ENCODE measurements around the gene NPBWR2.
"Not testable (repeated sequence)": the region's sequence is repeated elsewhere in the genome, so short reads cannot be mapped to it uniquely, and the experiment has no call there.

NPBWR2 gene

DNA sequence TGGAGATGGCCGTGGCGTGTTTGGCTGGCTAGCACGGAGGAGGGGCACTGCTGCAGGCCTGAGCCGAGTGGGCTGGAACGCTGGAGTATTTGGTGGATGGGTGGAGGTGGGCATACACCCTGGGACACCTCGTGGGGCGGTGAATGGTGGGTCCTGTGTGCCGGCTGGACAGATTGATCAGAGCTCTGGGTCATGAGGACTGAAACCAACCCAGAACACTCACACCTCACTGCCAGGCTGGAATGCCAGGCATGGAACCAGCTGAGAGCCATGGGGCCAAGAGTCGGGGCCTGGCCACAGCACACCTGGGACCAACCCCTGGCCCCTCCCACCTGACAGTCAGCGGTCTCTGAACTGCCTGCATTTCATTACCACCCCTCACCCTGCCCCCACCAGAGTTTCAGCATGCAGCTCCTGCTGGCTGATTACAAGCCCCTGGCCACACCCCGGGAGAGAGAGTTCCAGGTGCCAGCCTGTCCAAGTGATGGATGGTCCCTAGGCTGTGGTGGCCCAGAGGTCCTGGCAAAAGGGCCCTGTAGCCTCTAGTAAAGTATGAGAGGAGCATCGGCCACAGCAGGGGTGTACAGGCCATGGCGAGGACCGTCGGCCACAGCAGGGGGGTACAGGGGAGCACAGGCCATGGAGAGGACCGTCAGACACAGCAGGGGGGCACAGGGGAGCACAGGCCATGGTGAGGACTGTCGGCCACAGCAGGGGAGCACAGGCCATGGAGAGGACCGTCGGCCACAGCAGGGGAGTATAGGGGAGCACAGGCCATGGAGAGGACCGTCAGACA, 3.3 kb downstream of the NPBWR2 start:
- no peak for DNase-seq (ENCODE audit: low spot score)

DNA sequence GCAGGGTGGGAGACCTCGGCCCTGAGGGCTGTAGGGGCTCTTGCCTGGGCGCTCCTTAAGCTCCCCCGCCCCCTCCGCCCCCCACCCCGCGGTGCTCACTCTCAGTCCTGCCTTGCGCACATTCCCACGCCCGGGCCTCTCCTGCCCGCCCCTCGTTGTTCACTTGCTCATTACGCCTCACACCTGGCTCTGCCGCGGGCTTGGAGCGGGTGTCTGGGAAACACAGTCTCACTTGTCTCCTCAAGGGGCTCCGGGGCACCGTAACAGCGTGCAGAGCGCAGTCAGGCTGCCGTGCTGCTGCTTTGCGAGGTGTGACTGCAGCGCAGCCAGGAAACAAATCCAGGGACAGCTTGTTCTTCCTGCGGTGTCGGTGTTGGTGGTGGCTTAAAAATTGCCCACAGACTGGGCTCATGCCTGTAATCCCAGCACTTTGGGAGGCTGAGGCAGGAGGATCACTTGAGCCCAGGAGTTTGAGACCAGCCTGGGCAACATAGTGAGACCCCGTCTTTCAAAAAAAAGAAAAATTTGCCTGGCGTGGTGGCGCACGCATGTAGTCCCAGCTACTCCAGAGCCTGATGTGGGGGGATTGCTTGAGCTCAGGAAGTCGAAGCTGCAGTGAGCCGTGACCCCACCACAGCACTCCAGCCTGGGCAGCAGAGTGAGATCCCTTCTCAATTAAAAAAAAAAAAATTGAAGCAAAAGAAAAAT, 4.6 kb downstream of the NPBWR2 start:
- no peak for DNase-seq (ENCODE audit: low spot score)

DNA sequence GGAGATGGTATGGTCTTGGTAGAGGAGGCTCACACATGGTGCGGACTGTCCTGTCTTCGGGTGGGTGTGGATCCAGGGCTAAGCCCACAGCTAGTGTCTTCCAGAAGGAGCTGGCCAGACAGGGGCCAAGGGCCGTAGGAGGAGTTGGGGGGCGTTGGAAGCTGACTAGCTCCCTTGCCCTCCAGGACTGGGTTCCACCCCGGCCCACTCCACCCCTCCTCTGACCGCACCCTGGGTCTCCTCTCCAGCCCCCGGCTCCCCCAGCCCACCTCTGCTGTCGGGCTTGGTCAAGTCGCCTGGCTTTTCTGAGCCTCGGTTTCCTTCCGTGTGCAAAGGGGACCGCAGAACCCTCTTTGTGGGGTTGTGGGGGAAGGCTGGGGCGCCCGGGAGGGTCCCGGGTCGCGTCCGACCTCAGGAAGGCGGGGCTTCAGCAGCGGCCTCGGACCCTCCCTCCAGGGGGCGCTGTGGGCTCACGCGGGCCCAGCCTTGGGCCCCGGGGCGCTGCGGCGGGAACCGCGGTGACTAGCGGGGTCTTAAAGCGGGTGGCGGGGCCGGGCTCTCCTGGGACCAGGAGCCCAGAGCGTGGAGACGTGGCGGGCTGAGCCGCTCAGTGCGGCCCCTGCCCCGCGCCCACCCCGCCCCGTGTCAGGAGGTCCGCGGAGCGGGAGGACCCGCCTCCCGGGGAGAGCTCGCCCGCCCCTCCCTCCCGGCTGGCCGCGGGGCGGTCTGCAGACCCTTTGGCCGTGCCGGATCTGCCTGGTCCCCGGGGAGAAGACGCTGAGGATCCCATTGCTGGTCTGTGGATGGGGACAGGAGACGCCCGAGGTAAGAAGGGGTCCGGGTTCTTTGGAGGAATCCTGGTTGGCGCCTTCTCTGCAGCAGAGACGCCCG, 5.4 kb downstream of the NPBWR2 start:
- DNase-seq (ENCODE audit: low spot score): peak; percentile 56

DNA sequence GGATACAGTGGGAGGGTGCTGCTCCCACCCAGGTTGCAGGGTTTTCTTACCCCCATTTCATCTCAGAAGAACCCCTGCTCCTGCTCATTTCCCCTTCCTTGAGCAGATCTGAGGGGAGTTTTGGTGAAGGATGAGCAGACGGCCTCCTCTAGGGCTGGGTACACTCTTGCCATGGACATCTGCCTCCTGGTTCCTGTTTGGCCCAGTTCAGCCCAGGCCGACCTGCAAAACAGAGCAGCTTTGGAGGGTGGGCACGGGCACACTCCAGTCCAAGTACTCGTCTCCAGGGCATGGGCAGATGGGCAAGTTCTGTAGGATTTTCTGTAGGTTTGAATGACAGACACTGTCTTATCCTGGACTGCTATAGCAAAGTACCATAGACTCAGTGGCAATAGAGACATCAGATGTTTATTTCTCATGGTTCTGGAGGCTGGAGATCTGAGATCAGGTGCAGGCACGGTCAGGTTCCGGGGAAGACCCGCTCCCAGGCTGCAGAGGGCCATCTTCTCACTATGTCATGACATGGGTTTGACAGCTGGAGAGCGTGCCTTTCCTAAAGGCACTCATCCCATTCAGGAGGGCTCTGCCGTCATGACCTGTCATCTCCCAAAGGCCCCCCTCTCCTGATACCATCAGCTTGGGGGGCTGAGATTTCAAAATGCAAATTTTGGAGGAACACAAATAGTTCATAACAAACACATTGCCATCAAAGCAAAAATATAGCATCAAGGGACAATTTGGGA, 6.2 kb downstream of the NPBWR2 start:
- no peak for DNase-seq (ENCODE audit: low spot score)

DNA sequence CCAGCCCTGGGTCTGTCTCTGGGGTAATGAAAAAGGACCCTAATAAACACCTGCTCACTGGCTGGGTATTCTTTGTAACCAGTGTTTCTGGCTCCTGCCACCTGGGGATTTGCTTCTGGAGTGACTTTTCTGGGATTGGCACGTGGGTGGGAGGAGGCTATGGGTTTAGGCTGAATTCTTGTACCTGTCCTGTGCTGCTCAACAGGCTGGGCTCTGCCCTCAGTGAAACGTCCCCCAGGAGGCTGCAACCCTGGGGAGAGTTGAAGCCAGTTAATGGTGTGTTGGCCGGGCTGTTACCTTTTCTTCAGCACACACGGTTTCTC, 6.8 kb downstream of the NPBWR2 start:
- DNase-seq (ENCODE audit: low spot score): no peak

DNA sequence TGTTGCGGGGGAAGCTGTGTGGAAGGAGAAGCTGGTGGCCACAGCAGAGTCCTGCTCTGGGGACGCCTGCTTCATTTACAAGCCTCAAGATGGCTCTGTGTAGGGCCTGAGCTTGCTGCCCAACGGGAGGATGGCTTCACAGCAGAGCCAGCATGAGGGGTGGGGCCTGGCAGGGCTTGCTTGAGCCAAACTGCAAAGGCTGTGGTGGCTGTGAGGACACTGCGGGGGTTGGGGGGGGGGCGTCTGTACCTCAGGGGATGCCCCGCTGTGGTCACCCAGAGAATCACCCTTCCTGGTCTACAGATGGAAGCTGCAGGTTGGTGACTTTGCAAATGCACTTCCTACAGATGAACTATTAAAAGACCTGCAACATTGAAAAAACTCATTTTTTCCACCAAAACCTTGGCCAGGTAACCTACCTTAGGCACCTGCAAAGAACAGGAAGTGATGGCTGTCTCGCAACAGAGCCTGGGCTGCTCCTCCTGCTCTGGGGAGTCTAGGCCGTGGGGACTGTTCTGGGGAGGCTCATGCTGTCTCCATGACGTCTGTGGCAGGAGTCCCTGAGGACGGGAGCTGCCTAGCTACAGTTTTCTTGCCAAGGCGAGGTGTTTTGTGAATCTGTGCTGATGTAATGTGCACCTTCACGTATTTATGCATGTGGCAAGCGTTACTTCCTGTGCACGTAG, 7.3 kb downstream of the NPBWR2 start:
- DNase-seq (ENCODE audit: low spot score): no peak

DNA sequence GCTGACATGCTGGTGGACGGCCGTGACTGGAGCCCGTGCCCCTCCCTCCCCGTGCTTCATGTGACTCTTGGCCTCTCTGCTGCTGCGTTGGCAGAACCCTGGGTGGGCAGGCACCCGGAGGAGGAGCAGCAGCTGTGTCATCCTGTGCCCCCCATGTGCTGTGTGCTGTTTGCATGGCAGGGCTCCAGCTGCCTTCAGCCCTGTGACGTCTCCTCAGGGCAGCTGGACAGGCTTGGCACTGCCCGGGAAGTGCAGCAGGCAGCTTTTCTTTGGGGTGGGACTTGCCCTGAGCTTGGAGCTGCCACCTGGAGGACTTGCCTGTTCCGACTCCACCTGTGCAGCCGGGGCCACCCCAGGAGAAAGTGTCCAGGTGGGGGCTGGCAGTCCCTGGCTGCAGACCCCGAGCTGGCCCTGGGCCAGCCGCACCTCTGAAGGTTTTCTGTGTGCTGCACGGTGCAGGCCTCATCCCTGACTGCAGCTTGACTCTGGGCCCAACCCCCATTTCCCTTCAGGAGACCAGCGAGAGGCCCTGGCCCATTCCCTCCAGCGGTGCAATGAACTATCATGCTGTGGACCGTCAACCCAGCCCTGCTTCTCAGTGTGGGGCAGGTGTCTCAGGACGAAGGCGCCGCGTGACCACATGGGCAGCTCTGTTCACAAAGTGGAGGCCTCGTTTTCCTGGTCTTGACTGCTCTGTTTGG, 8.1 kb downstream of the NPBWR2 start:
- DNase-seq (ENCODE audit: low spot score): no peak

DNA sequence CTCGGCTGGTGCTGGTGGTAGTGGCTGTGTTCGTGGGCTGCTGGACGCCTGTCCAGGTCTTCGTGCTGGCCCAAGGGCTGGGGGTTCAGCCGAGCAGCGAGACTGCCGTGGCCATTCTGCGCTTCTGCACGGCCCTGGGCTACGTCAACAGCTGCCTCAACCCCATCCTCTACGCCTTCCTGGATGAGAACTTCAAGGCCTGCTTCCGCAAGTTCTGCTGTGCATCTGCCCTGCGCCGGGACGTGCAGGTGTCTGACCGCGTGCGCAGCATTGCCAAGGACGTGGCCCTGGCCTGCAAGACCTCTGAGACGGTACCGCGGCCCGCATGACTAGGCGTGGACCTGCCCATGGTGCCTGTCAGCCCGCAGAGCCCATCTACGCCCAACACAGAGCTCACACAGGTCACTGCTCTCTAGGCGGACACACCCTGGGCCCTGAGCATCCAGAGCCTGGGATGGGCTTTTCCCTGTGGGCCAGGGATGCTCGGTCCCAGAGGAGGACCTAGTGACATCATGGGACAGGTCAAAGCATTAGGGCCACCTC, 8.8 kb downstream of the NPBWR2 start:
- no peak for DNase-seq (ENCODE audit: low spot score)

DNA sequence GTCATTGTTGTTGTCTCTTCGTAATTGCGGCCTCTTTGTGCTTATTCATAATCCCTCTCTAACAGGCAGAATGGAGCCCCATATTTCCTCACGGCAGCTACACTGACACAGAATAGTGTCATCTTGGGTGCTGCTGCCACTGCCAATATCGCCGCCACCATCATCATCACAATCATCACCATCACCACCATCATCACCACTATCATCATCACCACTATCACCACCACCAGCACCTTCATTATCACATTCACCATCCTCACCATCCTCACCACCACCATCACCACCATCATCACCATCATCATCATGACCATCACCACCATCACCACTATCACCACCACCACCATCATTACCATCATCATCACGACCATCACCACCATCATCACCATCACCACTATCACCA, 10.8 kb downstream of the NPBWR2 start:
- DNase-seq (ENCODE audit: low spot score): no peak

DNA sequence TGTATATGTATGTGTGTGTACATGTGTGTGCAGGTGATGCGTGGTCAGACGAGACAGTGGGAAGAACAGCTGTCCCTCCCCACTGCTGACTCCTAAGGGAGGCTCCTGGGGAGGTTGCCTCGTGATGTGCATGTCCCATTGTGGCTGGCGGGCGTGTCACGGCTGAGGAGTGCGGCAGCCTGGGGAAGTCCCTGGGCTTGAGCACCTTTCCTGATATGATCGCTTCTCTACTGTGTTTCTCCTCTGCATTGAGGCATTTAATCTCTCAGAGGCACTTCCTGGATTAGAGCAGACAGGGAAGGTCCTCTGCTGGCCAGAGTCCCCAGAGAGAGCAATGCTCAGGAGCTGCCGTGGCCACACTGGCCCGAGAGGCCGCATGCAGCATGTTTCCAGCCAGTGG, 11.4 kb downstream of the NPBWR2 start:
- DNase-seq (ENCODE audit: low spot score): no peak

DNA sequence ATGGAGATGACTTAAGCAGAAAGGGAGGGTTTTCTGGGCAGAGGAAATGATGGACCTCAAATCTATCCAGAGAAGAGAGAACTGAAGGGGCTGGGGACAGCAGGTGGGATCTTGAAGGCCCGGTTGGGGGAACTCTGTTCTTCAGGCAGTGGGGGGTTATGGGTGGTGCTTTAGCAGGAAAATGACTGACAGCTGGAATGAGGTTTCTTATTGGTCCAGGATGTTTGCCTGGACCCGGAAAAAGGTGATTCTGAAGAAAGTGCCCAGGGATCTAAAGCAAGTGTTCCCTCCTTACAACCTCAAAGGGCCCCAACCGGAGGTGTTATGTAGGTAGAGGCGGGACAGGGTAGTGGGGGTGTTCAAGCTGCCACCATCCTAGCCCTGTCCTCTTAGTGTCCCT, 11.9 kb downstream of the NPBWR2 start:
- DNase-seq (ENCODE audit: low spot score): no peak

DNA sequence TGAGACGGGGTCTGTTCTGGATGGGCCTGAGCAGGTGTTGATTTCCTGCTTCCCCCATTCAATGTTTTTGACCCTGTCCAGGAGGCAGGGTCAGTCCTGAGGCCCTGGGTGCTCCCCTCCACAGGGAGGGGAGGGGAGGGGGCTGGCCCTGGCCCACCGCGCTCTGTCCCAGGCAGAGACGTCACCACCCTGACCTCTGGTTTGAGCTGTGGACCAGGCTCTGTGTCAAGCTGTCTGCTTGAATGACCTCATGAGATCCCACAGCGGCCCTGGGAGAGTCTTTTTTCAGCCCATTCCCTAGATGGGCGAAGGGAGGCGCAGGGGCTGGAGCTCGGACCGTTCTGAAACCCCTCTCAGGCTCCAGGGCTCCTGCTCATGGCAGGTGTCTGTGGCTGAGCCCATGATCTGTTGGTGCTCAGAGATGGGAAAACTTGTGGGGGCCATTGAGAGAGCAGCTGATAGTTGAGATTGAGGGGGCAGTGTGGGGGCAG, 14.3 kb downstream of the NPBWR2 start:
- no peak for DNase-seq (ENCODE audit: low spot score)

DNA sequence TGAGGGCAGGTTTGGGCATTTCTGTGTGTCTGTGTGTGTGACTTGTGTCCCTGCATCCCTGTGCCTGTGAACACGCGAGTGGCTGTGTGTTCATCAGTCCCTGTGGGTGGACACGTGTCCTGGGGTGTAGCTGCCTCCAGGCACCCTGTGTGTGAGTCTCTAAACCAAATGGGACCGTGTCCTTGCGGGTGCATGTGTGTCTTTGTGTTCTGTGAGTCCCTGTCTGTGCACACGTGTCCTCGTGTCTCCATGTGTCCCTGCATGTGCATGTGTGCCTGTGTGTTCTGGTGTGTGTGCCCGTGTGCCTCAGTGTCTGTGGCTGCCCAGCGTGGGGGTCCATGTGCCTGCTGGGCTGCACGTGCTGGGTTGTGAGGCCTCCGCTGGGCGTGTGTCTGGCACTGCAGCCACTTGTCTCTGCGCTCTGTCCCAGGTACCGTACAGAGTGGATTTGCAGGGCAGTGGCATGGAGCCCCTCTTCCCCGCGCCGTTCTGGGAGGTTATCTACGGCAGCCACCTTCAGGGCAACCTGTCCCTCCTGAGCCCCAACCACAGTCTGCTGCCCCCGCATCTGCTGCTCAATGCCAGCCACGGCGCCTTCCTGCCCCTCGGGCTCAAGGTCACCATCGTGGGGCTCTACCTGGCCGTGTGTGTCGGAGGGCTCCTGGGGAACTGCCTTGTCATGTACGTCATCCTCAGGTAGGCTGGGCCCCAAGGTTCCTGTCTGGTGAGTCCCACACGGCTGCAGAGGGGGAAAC, 14.9 kb downstream of the NPBWR2 start:
- no peak for DNase-seq (ENCODE audit: low spot score)

DNA sequence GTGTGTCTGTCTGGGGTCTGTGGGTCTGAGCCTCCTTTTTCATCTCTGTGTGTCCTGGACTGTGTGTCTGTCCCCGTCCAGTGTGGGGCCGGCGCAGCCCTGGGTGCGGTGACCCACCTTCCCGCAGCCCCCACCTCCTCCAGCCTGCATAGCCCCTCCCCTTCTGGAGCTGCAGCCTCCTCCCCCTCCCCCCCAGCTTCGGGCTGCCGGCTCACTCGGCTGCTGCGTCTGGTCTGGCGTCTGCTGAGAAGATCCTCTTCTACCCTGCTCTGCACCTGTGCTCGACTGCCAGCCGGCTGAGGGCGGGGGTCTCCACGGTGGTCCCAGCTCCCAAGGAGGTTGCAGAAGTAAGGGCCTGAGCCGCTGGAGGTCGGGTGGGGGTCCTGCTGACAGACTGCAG, 15.6 kb downstream of the NPBWR2 start:
- no peak for DNase-seq (ENCODE audit: low spot score)

DNA sequence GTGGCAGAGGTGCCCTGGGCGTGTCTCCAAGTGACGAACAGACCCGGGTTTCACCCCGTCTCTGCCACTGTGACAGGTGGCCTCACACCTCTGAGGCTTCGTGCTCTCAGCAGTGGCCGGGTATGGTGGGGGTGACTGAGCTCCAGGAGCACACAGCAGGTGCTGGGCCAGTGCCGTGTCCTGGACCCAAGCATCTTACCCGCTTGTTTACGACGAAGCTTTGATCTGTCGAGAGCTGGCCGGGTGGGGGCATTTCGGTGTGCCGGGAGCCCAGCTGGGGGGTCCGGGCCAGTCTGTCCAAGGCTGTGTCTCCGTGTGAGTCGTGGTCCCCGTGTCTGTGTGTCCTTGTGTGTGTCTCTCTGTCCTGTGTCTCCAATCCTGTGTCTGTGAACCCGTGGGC, 16.0 kb downstream of the NPBWR2 start:
- no peak for DNase-seq (ENCODE audit: low spot score)

DNA sequence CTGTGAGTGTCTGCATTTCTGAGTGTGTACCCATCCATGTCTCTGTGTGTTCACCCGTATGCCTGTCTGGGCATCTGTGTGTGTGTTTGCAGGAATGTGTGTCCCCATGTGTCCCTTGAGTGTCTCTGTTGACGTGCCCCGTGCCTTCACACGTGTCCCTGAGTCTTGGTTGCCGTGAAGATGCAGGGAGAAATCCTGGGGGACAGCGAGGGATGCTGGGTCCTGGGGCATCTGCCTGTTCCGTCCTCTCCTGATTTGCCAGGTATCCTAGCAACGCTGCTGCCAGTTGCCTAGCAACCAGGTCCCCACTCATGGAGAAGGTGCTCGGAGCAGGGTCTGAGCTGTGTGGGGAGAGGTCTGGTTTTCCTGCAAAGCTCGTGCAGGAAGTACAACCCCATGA, 17.2 kb downstream of the NPBWR2 start:
- no peak for DNase-seq (ENCODE audit: low spot score)

DNA sequence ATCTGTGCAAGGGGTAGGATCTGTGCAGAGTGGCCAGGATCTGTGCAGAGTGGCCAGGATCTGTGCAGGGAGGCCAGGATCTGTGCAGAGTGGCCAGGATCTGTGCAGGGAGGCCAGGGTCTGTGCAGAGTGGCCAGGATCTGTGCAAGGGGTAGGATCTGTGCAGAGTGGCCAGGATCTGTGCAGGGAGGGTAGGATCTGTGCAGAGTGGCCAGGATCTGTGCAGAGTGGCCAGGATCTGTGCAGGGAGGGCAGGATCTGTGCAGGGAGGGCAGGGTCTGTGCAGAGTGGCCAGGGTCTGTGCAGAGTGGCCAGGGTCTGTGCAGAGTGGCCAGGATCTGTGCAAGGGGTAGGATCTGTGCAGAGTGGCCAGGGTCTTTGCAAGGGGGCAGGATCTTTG, 18.8 kb downstream of the NPBWR2 start:
- not testable (repeated sequence) for DNase-seq (ENCODE audit: low spot score)

DNA sequence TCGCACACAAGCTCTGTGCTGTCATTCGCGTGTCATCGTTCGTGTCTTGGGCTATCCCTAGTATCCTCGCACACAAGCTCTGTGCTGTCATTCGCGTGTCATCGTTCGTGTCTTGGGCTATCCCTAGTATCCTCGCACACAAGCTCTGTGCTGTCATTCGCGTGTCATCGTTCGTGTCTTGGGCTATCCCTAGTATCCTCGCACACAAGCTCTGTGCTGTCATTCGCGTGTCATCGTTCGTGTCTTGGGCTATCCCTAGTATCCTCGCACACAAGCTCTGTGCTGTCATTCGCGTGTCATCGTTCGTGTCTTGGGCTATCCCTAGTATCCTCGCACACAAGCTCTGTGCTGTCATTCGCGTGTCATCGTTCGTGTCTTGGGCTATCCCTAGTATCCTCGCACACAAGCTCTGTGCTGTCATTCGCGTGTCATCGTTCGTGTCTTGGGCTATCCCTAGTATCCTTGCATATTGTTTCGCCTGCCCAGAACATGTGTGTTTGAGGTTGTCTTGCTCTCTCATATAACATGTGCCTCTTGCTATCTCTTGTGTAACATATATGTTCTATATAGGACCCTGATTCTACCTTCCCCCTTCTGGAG, 20.0 kb downstream of the NPBWR2 start:
- not testable (repeated sequence) for DNase-seq (ENCODE audit: low spot score)

DNA sequence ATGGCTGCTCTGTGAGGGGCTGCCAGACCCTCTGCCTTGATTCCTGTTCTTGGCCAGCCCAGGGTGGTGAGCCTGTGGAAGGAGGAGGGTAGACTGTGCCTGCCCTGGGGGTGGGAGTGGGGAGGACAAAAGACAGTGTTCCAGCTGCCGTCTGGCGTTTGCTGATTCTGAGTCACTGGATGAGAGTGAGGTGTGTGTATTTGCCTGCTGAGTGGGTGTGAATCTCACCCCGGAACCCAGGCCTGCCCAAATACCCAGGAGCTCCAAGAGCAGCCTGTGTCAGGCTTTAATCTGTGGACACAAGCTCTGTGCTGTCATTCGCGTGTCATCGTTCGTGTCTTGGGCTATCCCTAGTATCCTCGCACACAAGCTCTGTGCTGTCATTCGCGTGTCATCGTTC, 20.6 kb downstream of the NPBWR2 start:
- DNase-seq (ENCODE audit: low spot score): no peak

Measured in COLO829 (cell line).